HG03135 (cell line): ENCODE data around the gene LDB2.

ENCODE experiments used
- ATAC-seq: cut with Tn5 transposase; IDR thresholded peaks from one replicate; pipeline ENCODE4 v1.9.1; 2021; ENCODE audit warnings: mild to moderate bottlenecking, moderate library complexity; ENCODE audit not compliant: unreplicated experiment

Gene LDB2

DNA sequence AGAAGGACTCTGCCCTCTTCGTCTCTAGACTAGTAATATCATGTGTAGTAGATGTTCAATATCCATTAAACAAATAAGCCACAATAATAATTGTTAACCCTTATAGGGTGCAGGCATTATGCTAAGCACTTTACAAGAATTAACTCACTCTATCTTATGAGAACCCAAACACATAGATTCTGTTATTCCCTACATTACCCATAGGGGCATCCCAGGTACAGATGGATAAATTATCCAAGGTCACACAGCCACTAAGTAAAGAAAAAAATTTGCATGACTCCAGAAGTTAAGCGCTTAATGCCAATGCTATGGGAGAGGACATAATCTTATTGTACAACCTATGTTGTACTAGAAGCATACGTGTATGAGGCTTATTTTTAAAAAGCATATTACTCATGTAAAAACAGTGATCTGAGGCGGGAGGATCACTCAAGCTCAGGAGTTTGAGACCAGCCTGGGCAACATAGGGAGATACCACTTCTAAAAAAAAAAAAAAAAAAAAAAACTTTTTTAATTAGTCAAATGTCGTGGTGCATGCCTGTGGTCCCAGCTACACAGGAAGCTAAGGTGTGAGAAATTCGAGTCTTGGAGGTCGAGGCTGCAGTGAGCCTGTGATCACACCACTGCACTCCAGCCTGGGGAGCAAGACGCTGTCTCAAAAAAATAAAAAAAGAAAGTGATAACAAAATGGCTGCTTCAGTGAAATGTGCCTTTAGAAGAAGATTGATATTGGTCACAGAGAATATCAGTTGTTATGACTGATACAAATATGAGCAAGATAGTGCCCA is 13.6 kb downstream of the LDB2 start:
- no peak for ATAC-seq

DNA sequence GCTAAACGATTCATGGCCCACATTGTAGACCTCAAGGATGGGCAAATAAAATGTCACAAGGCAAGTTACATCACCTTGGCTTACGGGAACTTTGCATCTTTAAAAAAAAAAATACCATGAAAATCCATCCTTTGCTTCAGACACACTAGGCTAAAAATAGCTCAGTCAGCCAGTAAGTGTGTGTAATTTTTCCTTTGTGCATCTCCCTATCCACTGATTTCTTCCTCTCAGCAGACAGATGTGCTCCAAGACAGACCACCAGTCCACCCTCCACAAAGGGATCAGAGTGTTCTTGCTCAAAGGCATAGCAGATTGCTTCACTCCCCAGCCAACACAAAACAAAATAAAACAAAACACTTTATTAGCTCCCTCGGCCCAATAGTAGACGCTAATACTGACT is 14.6 kb downstream of the LDB2 start:
- no peak for ATAC-seq

DNA sequence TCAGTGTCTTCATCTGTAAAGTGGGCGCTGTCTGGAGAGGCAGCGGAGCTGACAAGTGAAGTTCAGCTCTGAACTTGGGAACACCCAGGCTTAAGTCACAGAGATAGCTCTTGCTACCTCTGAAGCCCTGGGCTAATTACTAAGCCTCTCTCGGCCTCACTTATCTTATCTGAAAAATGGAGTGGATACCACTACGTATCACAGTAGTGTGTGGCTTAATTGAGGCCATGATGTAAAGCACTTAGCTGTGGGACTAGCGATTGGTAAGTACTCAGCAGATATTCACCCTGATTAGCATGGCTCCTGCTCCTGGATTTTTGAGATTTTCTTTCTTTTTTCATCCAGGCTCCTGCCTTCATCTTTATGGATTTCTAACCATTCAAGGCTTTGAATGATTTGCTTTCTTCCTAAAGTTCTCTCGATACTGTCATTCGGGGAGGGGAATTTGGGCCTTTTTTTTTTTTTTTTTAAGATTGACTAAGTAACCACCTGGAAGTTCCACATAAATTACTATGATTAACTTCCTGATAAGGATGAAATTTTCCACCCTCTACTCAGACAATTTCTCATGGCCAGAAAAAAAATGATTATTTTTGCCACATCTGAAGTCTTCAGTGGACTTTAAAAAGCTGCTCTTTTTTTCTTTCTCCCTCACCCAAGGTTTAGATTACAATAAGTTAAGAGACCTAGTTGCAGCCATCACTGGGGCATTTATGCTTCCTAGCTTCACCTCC is 17.1 kb downstream of the LDB2 start:
- ATAC-seq, result no peak

DNA sequence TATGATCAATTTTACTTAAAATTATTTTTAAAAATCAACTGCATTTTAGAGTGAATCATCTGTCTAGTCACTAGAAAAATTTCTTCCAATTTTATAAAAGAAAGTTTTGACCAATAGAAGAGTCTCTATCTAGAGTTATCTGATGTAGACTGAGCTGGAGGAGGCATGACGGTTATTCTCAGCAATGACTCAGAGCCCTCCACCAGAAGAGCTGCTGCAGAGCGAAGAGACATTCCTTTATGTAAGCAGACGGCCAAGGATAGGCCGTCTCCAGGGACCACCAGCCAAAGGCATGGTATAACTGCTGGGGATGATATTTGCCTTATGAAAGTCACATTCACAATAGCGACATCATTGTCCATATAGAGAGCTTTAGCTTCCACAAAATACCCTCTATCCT is 23.0 kb downstream of the LDB2 start:
- ATAC-seq, result no peak

DNA sequence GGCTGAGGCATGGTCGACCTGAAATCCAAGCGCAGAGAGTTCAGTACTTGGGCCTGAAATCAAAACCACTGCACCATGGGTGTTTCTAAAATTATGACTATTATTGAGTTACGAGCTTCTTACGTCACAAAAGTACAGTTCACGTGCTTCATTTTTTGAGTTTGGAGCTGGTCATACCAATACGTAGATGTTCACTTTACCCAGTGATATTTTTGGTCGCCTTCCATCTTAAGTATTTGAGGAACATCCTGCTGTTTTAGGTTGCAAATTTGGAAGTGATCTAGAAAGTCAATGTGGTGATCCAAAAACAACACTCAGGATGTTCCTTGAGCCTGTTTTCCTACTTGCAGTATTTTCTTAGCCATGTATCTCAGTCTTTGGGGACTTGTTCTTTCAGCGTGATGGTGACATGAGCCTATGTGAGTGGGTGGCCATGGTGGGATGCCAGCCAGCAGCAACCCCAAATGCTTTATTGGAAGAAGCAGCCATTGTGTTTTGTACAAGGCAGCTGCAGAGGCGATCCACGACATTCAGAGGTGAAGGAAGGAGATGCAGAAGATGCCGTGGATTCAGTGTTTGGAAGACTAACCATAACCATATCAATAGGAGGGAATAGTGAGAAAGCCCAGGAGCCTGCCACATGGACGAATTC is 28.7 kb downstream of the LDB2 start:
- ATAC-seq, result no peak

DNA sequence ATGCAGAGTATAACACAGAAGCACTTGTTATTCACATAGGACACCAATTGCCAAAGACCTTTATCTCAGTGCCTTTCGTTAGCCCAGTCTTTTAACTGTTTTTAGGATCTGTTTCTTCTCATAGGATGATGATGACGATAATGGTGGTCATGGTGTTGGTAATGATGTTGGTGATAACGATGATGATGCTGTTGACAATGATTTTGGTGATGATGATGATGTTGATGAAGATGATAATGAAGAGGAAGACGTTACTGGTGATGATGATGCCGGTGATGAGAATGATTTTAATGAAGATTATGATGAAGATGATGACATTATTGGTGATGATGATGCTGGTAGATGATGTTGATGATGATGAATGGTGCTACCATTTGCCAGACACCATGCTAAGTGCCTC is 29.8 kb downstream of the LDB2 start:
- ATAC-seq, result no peak

DNA sequence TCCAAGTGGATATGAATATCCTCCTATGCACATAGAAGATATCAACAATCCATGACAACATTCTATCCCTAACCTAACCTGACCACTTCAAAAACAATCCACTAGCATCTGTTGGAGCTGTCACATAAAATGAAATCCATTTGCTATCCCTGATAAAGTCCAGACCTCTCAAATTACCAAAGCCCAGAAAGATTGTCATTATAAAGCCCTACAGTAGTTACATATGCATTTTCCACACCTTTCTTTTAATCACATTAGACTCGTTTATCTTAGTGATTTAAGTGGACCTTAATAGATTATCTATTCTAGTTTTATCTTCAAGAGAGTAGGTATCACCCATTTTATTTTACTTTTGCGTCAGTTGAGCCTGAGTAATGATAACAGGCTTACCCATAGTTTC is 30.6 kb downstream of the LDB2 start:
- no peak for ATAC-seq

DNA sequence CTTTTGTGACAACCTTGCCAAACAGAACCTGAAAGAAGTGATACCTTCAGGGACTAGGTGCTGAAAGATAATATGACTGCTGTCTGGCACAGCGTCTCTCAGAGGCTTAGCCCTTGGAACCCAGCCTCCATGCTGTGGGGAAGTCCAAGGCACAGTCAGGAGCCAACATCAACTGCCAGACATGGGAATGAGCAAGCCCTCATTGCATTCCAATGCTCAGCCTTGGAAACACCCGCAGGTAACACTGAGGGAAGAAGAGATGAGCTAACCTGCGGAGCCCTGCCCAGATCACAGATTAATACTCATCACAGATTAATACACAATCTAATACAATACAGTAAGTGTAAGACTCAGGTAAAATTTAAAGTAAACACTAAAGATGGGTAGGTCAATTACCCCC is 31.5 kb downstream of the LDB2 start:
- no peak for ATAC-seq

DNA sequence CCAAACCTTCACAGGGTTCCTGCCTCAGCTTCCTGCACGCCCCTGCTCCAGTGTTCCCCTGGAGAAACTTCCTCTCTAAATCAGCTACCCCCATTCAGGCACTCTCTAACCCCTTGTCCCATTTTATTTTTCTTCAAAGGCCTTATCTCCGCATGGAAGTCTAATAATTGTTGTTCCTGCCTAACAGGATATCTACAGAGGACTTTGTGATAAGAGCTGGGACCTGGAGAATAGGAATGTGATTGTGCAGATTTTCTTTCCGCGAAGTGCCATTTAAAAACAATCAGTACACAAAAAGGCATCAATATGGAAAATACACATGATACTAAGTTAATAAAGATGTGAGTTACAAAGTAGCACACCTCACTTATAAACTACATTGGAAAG is 32.6 kb downstream of the LDB2 start:
- no peak for ATAC-seq

DNA sequence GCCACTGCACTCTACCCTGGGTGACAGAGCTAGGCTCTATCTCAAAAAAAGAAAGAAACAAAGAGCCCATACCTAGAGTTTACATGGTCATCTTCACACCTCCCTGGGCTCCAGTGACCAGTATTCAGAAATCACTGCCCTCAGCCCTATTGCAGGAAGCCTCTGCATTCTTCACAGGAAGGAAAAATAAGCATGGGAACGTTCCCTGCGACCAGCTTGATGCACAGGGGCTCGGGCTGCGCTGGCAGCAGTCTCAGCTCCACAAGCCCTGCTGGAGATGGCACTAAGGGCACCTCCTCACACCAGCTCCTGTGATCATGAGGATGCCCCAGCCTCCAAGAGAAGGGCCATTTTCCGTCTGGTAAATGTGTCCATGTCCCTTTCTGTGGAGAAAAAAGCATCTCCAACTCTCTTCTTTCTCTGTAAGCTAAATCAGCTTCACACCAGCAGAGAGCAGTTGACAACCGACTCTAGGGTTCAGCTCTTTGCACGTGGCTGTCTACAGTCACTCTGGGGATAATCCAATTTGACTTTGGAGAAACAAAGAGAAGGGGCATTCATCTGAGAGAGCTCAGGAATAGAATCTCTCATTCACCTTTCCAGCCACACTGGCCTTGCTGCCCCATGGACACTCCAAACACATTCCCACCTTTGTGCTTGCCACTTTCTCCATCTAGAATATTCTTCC is 33.1 kb downstream of the LDB2 start:
- ATAC-seq, result no peak

DNA sequence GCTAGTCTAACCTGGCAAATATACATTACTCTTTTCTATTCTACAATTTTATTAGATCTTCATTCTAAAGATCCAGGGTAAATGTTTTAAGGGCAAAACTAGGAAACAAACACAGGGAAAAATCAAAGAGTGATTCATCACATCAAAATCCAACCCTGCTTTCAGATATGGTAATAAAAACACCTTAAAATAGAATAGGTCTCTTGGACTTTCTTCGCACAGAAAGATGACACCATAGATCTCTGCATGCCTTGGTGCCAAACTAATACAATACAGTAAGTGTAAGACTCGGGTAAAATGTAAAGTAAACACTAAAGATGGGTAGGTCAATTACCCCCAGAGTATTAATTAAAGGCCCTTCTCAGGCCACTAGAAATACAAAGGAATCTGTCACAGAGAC is 34.2 kb downstream of the LDB2 start:
- ATAC-seq, result no peak

DNA sequence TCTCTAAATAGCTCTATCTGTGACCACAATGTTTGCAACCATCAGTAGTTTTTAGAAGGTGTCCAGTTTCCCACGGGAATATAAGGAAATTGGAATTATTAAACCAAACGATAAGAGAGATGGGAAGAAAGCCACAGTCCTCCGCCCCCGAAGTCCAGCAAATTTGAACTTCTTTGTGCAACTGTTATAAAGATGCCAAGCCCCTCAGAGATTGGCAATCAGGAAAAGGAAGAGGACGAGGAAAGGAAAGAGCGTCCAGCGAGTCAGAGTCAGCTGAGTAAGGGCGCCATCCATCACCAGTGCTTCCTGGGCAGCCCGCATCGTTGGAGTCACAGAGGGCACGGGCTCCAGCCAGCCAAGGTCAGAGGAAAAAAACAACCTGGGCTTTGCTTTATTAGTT is 35.7 kb downstream of the LDB2 start:
- no peak for ATAC-seq

DNA sequence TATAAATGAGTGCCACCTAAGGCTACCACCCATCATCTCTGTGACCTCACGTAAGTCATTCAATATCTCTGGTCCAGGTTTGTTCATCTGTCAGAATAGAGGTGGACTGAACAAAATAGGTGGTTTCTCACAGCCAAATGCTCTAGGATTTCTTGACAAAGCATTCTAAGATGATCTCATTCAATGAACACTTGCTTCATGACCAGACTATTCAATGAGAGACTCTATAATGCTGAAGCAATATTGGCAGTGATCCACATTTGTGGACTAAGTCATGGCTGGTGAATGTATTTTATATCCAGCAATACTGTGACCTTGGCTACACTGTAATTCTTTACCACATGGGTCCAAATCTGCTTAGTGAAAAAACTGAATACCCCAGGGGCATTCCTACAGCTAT is 37.9 kb downstream of the LDB2 start:
- no peak for ATAC-seq

DNA sequence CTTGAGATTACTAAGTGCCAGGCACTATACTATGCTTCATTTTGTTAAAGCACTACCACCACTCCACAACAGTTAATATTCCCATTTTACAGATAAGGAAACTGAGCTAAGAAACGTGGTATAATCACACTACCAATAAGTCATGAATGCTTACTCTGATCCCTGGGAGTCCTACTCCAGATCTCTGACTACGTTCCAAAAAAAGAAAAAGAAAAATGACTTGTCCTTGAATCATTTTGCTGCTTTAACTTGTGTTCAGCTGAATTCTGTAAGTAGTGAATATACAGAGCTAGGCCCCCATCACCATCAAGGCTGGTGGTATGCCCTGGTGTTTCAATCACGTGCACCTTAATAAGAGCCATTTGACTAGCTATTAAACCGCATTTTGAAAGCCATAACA is 39.4 kb downstream of the LDB2 start:
- no peak for ATAC-seq

DNA sequence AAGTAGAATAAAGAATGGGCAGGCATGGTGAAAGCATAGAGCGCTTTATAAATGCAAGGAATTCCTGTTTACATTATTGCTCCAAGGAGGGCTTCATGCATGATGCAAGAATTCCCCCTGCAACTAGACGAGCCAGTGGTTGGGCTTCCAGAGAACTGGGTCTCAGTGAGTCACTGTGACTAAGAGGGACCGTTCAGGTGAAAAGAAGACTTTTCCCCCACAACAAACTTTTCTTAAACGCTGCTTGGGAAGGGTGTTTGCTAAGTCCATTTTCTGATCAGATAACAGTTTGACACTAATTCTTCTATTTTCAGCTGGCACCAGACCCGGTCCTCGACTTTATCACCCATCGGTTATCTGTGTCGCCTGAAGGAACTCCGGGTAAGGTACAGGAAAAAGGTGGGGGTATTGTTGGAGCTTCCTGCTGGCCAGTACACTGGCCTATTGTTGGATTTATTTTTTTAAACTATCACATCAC is 40.1 kb downstream of the LDB2 start:
- ATAC-seq, result no peak

DNA sequence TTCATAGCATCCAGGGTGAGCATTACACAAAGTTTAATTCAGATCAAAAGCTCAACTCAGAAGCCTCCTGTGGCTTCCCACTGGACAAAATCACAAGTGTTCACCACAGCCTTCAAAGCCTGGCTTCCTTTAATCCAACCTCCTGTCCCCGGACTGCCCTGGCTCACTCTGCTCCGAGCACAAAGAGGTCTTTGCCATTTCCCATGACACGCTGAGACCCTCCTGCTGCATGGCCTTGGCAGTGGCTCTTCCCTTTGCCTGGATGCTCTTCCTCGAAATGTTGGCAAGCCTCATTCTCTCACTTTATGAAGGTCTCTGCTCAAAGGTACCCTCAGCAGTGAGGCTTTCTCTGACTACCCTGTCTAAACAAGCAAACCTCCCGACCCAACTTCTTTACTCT is 41.0 kb downstream of the LDB2 start:
- no peak for ATAC-seq

DNA sequence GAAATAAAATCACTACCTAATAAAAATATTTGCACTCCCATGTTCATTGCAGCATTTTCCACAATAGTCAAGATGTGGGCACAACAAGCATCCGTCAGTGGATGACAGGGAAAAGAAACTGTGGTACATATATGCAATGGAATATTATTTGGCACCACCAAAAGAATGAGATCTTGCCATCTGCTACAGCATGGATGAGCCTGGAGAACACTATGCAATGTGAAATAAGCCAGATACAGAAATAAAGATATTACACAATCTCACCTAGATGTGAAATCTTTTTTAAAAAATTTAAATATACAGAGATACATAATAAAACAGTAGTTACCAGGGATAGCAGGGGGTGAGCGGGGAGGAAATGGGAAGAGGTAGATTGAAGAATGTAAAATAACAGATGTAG is 44.8 kb downstream of the LDB2 start:
- ATAC-seq, result no peak

DNA sequence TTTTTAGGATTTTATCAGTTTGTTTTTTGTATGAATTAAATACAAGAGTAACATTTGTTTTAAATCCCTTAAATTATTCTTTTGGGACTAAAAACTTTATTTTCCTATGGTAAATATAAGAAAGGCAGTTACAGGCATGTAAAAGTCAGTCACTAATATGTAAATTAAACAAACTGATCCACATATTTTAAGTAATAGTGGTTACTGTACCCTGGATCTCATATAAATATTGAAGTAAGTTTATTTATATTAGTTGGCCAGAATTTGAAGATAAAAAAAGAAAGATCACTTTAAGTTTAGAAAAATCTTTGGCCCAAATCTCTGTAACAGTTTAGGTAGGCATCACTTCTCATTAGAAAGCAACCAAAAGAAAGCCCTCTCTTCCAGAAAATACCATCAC is 45.8 kb downstream of the LDB2 start:
- no peak for ATAC-seq

DNA sequence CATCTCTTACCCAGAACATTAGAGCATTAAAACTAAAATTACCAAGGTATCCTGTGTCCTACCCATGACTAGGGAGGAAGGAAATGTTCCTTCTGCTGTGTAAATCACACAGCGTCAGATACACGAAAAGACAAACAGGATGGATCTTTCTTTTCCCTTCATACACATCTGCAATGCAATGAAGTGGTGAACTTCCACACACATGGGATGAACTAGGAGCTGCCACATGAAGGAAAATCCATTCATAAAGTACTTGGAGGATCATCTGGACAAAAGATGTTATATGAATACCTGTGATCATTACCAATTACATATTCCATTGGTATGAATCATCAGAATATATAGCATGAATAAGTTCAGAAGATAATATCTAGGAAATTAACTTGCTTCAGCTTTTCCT is 46.2 kb downstream of the LDB2 start:
- no peak for ATAC-seq

DNA sequence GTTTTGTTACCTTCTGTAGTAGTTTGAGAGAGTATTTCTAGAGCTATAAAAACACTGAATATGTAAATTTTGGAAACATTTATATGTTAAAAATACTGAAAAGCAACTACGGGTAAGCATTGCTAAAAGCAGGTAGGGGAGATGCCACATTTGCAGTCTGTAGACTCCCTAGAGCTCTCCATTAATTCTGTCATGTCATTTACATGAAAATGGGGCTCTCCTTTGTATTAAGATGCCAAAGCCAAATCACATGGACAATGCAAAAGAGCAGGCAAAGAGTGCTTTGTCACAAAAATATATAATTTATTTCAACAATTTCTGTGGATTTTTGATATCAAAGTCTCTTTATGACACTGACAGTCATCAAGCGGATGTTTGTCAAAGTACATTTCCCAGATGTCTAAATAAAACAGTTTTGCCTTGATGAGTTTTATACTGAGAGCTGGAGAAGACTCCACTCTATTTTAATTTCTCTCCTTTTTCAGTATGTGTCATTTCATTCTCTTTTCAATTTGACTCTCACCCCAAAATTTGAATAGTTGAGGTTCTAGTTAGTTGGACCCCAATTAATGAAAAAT is 51.8 kb downstream of the LDB2 start:
- no peak for ATAC-seq
